GM15510 (cell line): ENCODE results near the gene RASGEF1B.

Source experiments
- POLR2A ChIP-seq: IDR thresholded peaks from 3 replicates; pipeline ENCODE4 v1.6.1; 2011; ENCODE audit warnings: borderline replicate concordance; ENCODE audit not compliant: insufficient read length; ENCODE audit errors: extremely low read depth

Gene RASGEF1B

GRCh38 chr4:81398379-81398778 is 73.3 kb downstream of the RASGEF1B start:
- no peak for TF ChIP-seq POLR2A

- no peak for TF ChIP-seq POLR2A
These were observed 74.1 kb downstream of the RASGEF1B start for GRCh38 chr4:81397635-81398034.

GRCh38 chr4:81395239-81395638 is 76.5 kb downstream of the RASGEF1B start:
- no peak for TF ChIP-seq POLR2A

- no peak for TF ChIP-seq POLR2A
These were observed 79.5 kb downstream of the RASGEF1B start for GRCh38 chr4:81392164-81392563.

- no peak for TF ChIP-seq POLR2A
These were observed 82.0 kb downstream of the RASGEF1B start for GRCh38 chr4:81389720-81390119.

GRCh38 chr4:81380437-81380836 is 91.3 kb downstream of the RASGEF1B start:
- TF ChIP-seq POLR2A: no peak

GRCh38 chr4:81378386-81378785 is 93.3 kb downstream of the RASGEF1B start:
- TF ChIP-seq POLR2A: no peak

- no peak for TF ChIP-seq POLR2A
These were observed 94.5 kb downstream of the RASGEF1B start for GRCh38 chr4:81377191-81377590.

- TF ChIP-seq POLR2A: no peak
These were observed 95.0 kb downstream of the RASGEF1B start for GRCh38 chr4:81376720-81377119.
